K562 (cell line): ENCODE measurements around the gene SEZ6. TPM values are rescaled to one million over a fixed set of nuclear protein-coding genes. Genes with fewer than 3 reads are reported as not detected.
"Not testable (repeated sequence)": the region's sequence is repeated elsewhere in the genome, so short reads cannot be mapped to it uniquely, and the experiment has no call there.

ENCODE experiments used
- ATAC-seq: fragments of 200-7000 bp; cut with Tn5 transposase; 3 replicates; pipeline ENCODE4 v1.9.1; 2020; ENCODE audit warnings: moderate library complexity
- BruUV-seq: library from RNA; stranded (reverse); fragments of 400-500 nt; replicated peaks from 2 replicates; lab custom pipeline; 2021; lab: Mats Ljungman, UMichigan
- CTCF ChIA-PET: fragments of 300-600 bp; formaldehyde crosslinking; extraction: SDS; loops from one replicate; lab custom pipeline; 2021; ENCODE audit warnings: low intra/inter-chr PET ratio; lab: Yijun Ruan, JAX
- POLR2A ChIA-PET: fragments of 300-600, 350-650 bp; sonication (Branson Sonifier 250); formaldehyde crosslinking; extraction: SDS; loops from one replicate; lab custom pipeline; 2021; ENCODE audit warnings: antibody characterized with exemption, inconsistent platforms; lab: Yijun Ruan, JAX
- DNase-seq, 4 experiments: peaks; one replicate each; pipeline versions ENCODE4 v3.0.0 to v3.0.0-alpha.2; 2011 to 2018; ENCODE audit warnings: low spot score in 3 of 4, mixed read lengths in 3 of 4; ENCODE audit errors: extremely low read depth in 1 of 4
- FAIRE-seq: peaks from 2 replicates; lab custom pipeline; 2011; peaks lifted over from hg19 to GRCh38; lab: Jason Lieb, UNC
- H2AFZ ChIP-seq: 2 replicates; pipeline ENCODE4 v1.6.0; 2011; ENCODE audit warnings: low read depth, low read length, control low read depth, inconsistent platforms
- H3K27ac ChIP-seq: fragments of 200-600 bp; 3 replicates; pipeline ENCODE4 v1.8.0; 2011; ENCODE audit warnings: low read depth, mild to moderate bottlenecking, control low read depth, inconsistent platforms, low read length, moderate library complexity, mixed read lengths; ENCODE audit errors: extremely low read depth
- H3K27me3 ChIP-seq, 2 experiments: fragments of 300-600 bp in 1 of 2; 2 replicates in 1 of 2; 3 replicates in 1 of 2; pipeline versions ENCODE4 v1.6.0 to v1.8.0; 2011; ENCODE audit warnings: inconsistent platforms in 2 of 2, low read length in 2 of 2, mild to moderate bottlenecking in 1 of 2, mixed read lengths in 1 of 2, moderate library complexity in 1 of 2; ENCODE audit not compliant: control insufficient read depth in 2 of 2, insufficient read depth in 2 of 2
- H3K36me3 ChIP-seq: fragments of 300-600 bp; 3 replicates; pipeline ENCODE4 v1.8.0; 2011; ENCODE audit warnings: mild to moderate bottlenecking, low read length, inconsistent platforms; ENCODE audit not compliant: control insufficient read depth, insufficient read depth
- H3K4me1 ChIP-seq, 2 experiments: fragments of 200-600 bp in 1 of 2; replicated peaks in 1 of 2; 2 replicates in 1 of 2; 3 replicates in 1 of 2; pipeline versions ENCODE4 v1.5.1 to v1.8.0; 2011; ENCODE audit warnings: inconsistent platforms in 2 of 2, low read length in 2 of 2, mild to moderate bottlenecking in 1 of 2, mixed read lengths in 1 of 2, moderate library complexity in 1 of 2; ENCODE audit not compliant: control insufficient read depth in 2 of 2, insufficient read depth in 2 of 2
- H3K4me2 ChIP-seq: 2 replicates; pipeline ENCODE4 v1.6.1; 2011; ENCODE audit warnings: low read length, control low read depth, inconsistent platforms, mixed read lengths; ENCODE audit not compliant: insufficient read depth
- H3K4me3 ChIP-seq: fragments of 200-600 bp; sonication (generic), shearing (Covaris generic); 2 replicates; pipeline ENCODE4 v1.5.1; 2016; ENCODE audit warnings: control low read depth, inconsistent platforms
- H3K79me2 ChIP-seq: fragments of 200-600 bp; 3 replicates; pipeline ENCODE4 v1.8.0; 2011; ENCODE audit warnings: low read length, inconsistent platforms; ENCODE audit not compliant: control insufficient read depth, insufficient read depth
- H3K9ac ChIP-seq, 2 experiments: 2 replicates each; pipeline versions ENCODE4 v1.6.0 to v1.6.1; 2011; ENCODE audit warnings: low read depth in 2 of 2, low read length in 2 of 2, control low read depth in 1 of 2, inconsistent platforms in 1 of 2, mild to moderate bottlenecking in 1 of 2, mixed read lengths in 1 of 2; ENCODE audit not compliant: insufficient read depth in 1 of 2
- H3K9me1 ChIP-seq: one replicate; pipeline ENCODE4 v1.6.0; 2011; ENCODE audit warnings: inconsistent platforms, mild to moderate bottlenecking, low read length, moderate library complexity; ENCODE audit not compliant: control insufficient read depth, insufficient read depth
- H3K9me3 ChIP-seq: replicated peaks from 2 replicates; pipeline ENCODE4 v1.5.1; 2011; ENCODE audit warnings: low read depth, low read length, inconsistent platforms; ENCODE audit not compliant: control insufficient read depth, insufficient read depth
- H4K20me1 ChIP-seq: replicated peaks from 2 replicates; pipeline ENCODE4 v1.6.1; 2011; ENCODE audit warnings: low read length, inconsistent platforms, mixed read lengths; ENCODE audit not compliant: control insufficient read depth, insufficient read depth
- ZNF347 ChIP-seq: fragments of 450-650 bp; formaldehyde crosslinking; IDR thresholded peaks from 2 replicates; pipeline ENCODE4 v1.4.0; 2020; ENCODE audit warnings: low read depth, mild to moderate bottlenecking, moderate library complexity
- WGBS: fragments of 100-300 bp; shearing (Covaris generic); methylation state at CpG from one replicate; pipeline ENCODE4 v1.1.6; 2016; ENCODE audit warnings: low coverage, mixed read lengths; ENCODE audit not compliant: insufficient coverage; ENCODE audit errors: missing lambda C conversion rate; 5-methylcytosine and 5-hydroxymethylcytosine counted together
- in situ Hi-C: fragments of 300-500 bp; cut with MboI; formaldehyde crosslinking; loops from 4 replicates; pipeline ENCODE4 v1.15.0; 2018; ENCODE audit warnings: inconsistent platforms, mixed read lengths
- intact Hi-C: fragments of 100-400 bp; cut with micrococcal nuclease; formaldehyde crosslinking; loops from 2 replicates; pipeline ENCODE4 v1.14.2; 2022
- polyA plus RNA-seq, 8 experiments: library from polyadenylated mRNA; depleted of rRNA in 4 of 8; stranded (reverse) in 5 of 8; unstranded in 3 of 8; fragments of >200 nt; fragmentation: Nextera tagmentation in 2 of 8; fragmentation: Illumina TruSeq in 1 of 8; extraction: Ambion mirVana in 2 of 8; extraction: Trizol in 1 of 8; gene quantifications; 2 replicates each; pipeline versions ENCODE4 v1.2.1 to v1.2.3, GENCODE V29; 2011 to 2014; ENCODE audit warnings: inconsistent platforms in 1 of 8, missing spikeins in 1 of 8
- total RNA-seq, 7 experiments: library from RNA; depleted of rRNA in 6 of 7; stranded (reverse); fragments of >200 nt in 6 of 7; fragmentation: Illumina TruSeq in 2 of 7; extraction: Trizol in 2 of 7; gene quantifications; 2 replicates each; pipeline versions ENCODE4 v1.2.1 to v1.2.3, GENCODE V29; 2011 to 2021; ENCODE audit warnings: low replicate concordance in 1 of 7

The SEZ6 gene
- total and polyA plus RNA-seq, 9 of the 15 experiments (the other 6 are each of a cell fraction or from before 2014, with no cell fraction given): not detected

DNA sequence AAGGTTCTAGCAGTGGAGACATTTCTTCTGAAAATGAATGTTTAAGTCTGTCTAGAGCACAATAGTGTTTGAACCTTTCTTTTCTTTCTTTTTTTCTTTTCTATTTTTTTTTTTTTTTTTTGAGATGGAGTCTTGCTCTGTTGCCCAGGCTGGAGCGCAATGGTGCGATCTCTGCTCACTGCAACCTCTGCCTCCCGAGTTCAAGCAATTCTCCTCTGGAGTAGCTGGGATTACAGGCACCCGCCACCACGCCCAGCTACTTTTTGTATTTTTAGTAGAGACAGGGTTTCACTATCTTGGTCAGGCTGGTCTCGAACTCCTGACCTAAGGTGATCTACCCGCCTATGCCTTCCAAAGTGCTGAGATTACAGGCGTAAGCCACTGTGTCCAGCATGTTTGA lies 71.3 kb downstream of the SEZ6 start:
- H3K9me1 ChIP-seq, H4K20me1 ChIP-seq, FAIRE-seq, BruUV-seq, intact Hi-C loops, H3K27ac ChIP-seq, H3K9ac ChIP-seq, H2AFZ ChIP-seq, DNase-seq, H3K4me3 ChIP-seq, H3K4me2 ChIP-seq, in situ Hi-C loops, H3K27me3 ChIP-seq, ATAC-seq, H3K9me3 ChIP-seq, CTCF ChIA-PET: not testable (repeated sequence)
- Histone ChIP-seq H3K4me1 (peaks cover 0 to 23% of the 10 kb centered on the region in 2 experiments; a peak in 3 of 5 replicates), H3K79me2 (peaks cover 79% of the 10 kb centered on the region), H3K36me3 (peaks cover 46% of the 10 kb centered on the region)
- 77% methylated on average over 8 of the region's 8 CpGs for WGBS
- POLR2A ChIA-PET: interaction anchor here (0.8 to 1.9 kb wide), 8 partner anchors 9 to 272 kb away, joined by 3 to 9 read pairs (median 4); partner anchors contain the start of genes SDF2 and SUPT6H

DNA sequence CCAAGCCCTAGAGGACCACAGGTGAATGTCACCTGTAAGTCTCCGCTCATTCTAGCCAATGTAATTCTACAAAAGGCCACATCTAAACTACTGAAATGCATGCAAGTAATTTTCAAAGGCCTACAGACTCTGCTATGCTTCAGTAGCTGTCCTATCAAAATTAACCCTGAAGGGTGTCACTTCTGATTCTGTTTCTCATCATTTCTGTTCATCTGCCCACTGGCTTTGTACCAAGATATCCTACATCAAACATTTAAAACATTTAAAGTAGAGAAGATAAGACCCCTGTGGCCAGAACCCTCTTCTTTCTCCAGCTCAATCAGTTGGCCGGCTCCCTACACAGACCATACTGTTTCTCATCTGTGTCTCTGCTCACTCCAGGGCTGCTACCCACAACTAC lies 76.0 kb downstream of the SEZ6 start:
- POLR2A ChIA-PET: interaction anchor here (0.7 to 1.8 kb wide), 8 partner anchors 9 to 64 kb away, joined by 3 to 13 read pairs (median 3); partner anchors contain the start of gene FLOT2
- in situ Hi-C loops (no loop called here), intact Hi-C loops (loop anchor here (5.0 kb wide), 1 partner anchor 332 kb away; the partner anchor contains the start of gene SPAG5)
- Histone ChIP-seq H3K27ac (no peak overlapping the region), H3K4me3 (no peak overlapping the region), H3K27me3 (no peaks in the 10 kb centered on the region), H3K9me1 (peaks cover 3% of the 10 kb centered on the region), H4K20me1 (peaks cover 14% of the 10 kb centered on the region; the same call in 1 of the 2 replicates), H3K9ac (no peak overlapping the region), H2AFZ (no peak overlapping the region), H3K9me3 (no peaks in the 10 kb centered on the region), H3K36me3 (peaks cover 48% of the 10 kb centered on the region; the same call in 2 of the 3 replicates), H3K4me2 (no peak overlapping the region), H3K79me2 (peaks cover 66% of the 10 kb centered on the region), H3K4me1 (peaks cover 3 to 45% of the 10 kb centered on the region in 2 experiments; a peak in 4 of 5 replicates)
- ATAC-seq: no peak
- CTCF ChIA-PET: no interaction called here
- no peak for DNase-seq
- no peak for TF ChIP-seq ZNF347 (CRISPR knock-in tag)
- 65% methylated on average over 2 of the region's 2 CpGs for WGBS
- BruUV-seq: no TSS peak
- FAIRE-seq: no peak
